IMR-90 (cell line): ENCODE data around the gene ACSL1. TPM values are rescaled to one million over a fixed set of nuclear protein-coding genes. Genes with fewer than 3 reads are reported as not detected.

Source experiments
- ATAC-seq: fragments of 200-7000 bp; cut with Tn5 transposase; 2 replicates; pipeline ENCODE4 v1.9.1; 2020; ENCODE audit warnings: low read depth, mild to moderate bottlenecking, moderate library complexity
- BruUV-seq: library from RNA; stranded (reverse); fragments of 400-500 nt; replicated peaks from 2 replicates; lab custom pipeline; 2021; lab: Mats Ljungman, UMichigan
- CTCF ChIA-PET: fragments of 300-600 bp; formaldehyde crosslinking; extraction: SDS; loops from one replicate; lab custom pipeline; 2021; ENCODE audit warnings: antibody characterized with exemption; lab: Yijun Ruan, JAX
- POLR2A ChIA-PET: fragments of 300-600 bp; sonication (Branson Sonifier 250); formaldehyde crosslinking; loops from one replicate; lab custom pipeline; 2022; ENCODE audit warnings: antibody characterized with exemption; ENCODE audit not compliant: unreplicated experiment; lab: Charles Lee
- DNase-seq: peaks from one replicate; pipeline ENCODE4 v3.0.0; 2013
- H2AFZ ChIP-seq: replicated peaks from 2 replicates; pipeline ENCODE3; 2013; ENCODE audit warnings: low read length, mild to moderate bottlenecking; ENCODE audit not compliant: poor library complexity
- H2AK5ac ChIP-seq: 2 replicates; pipeline ENCODE4 v1.6.1; 2013; ENCODE audit warnings: low read depth, low read length, inconsistent platforms
- H2AK9ac ChIP-seq: replicated peaks from 2 replicates; pipeline ENCODE3; 2013; ENCODE audit warnings: mild to moderate bottlenecking, low read depth, low read length, moderate library complexity; ENCODE audit not compliant: poor library complexity
- H2BK120ac ChIP-seq: 2 replicates; pipeline ENCODE4 v1.6.1; 2013; ENCODE audit warnings: low read depth, low read length, inconsistent platforms
- H2BK15ac ChIP-seq: 3 replicates; pipeline ENCODE4 v1.6.1; 2013; ENCODE audit warnings: low read depth, low read length, inconsistent platforms
- H2BK20ac ChIP-seq: 2 replicates; pipeline ENCODE4 v1.6.1; 2013; ENCODE audit warnings: low read depth, mild to moderate bottlenecking, inconsistent platforms, low read length, moderate library complexity
- H2BK5ac ChIP-seq: 2 replicates; pipeline ENCODE4 v1.6.1; 2013; ENCODE audit warnings: mild to moderate bottlenecking, low read depth, low read length, inconsistent platforms; ENCODE audit not compliant: poor library complexity, severe bottlenecking
- H3K14ac ChIP-seq: replicated peaks from 2 replicates; pipeline ENCODE4 v1.6.1; 2013; ENCODE audit warnings: low read depth, low read length, inconsistent platforms
- H3K18ac ChIP-seq: 2 replicates; pipeline ENCODE4 v1.6.1; 2013; ENCODE audit warnings: low read depth, low read length, control low read depth
- H3K23ac ChIP-seq: 2 replicates; pipeline ENCODE4 v1.6.1; 2013; ENCODE audit warnings: low read depth, low read length, inconsistent platforms
- H3K27ac ChIP-seq: 2 replicates; pipeline ENCODE4 v1.5.1; 2013; ENCODE audit warnings: mild to moderate bottlenecking, control low read depth, low read length; ENCODE audit not compliant: insufficient read depth
- H3K27me3 ChIP-seq: 2 replicates; pipeline ENCODE4 v1.6.1; 2013; ENCODE audit warnings: low read length; ENCODE audit not compliant: control insufficient read depth, insufficient read depth
- H3K36me3 ChIP-seq: 2 replicates; pipeline ENCODE4 v1.6.1; 2013; ENCODE audit warnings: low read length, mixed read lengths; ENCODE audit not compliant: control insufficient read depth, insufficient read depth
- H3K4ac ChIP-seq: 2 replicates; pipeline ENCODE4 v1.6.1; 2013; ENCODE audit warnings: low read depth, low read length, inconsistent platforms
- H3K4me1 ChIP-seq: 2 replicates; pipeline ENCODE4 v1.6.1; 2013; ENCODE audit warnings: low read length, mixed read lengths; ENCODE audit not compliant: control insufficient read depth, insufficient read depth
- H3K4me2 ChIP-seq: 2 replicates; pipeline ENCODE4 v1.6.1; 2013; ENCODE audit warnings: low read depth, mild to moderate bottlenecking, control low read depth, low read length, moderate library complexity
- H3K4me3 ChIP-seq: 2 replicates; pipeline ENCODE4 v1.5.1; 2013; ENCODE audit warnings: low read depth, mild to moderate bottlenecking, control low read depth, low read length, moderate library complexity; ENCODE audit not compliant: insufficient read depth
- H3K56ac ChIP-seq: 2 replicates; pipeline ENCODE4 v1.6.1; 2013; ENCODE audit warnings: low read length, inconsistent platforms; ENCODE audit not compliant: insufficient read depth; ENCODE audit errors: extremely low read depth
- H3K79me1 ChIP-seq, 2 experiments: 2 replicates each; pipeline ENCODE4 v1.6.1; 2013; ENCODE audit warnings: low read length in 2 of 2, inconsistent platforms in 1 of 2, low read depth in 1 of 2
- H3K9ac ChIP-seq: 2 replicates; pipeline ENCODE4 v1.6.1; 2013; ENCODE audit warnings: low read depth, low read length, control low read depth
- H3K9me1 ChIP-seq: 2 replicates; pipeline ENCODE4 v1.6.1; 2013; ENCODE audit warnings: low read length, inconsistent platforms; ENCODE audit not compliant: insufficient read depth
- H3K9me3 ChIP-seq: 2 replicates; pipeline ENCODE4 v1.6.1; 2013; ENCODE audit warnings: low read length; ENCODE audit not compliant: control insufficient read depth, insufficient read depth
- H4K20me1 ChIP-seq: 2 replicates; pipeline ENCODE4 v1.6.1; 2013; ENCODE audit warnings: low read length, inconsistent platforms; ENCODE audit not compliant: insufficient read depth
- H4K5ac ChIP-seq: 2 replicates; pipeline ENCODE4 v1.6.1; 2013; ENCODE audit warnings: mild to moderate bottlenecking, low read depth, low read length, control low read depth
- H4K8ac ChIP-seq, 2 experiments: 2 replicates each; pipeline ENCODE4 v1.6.1; 2013; ENCODE audit warnings: low read depth in 2 of 2, low read length in 2 of 2, control low read depth in 1 of 2, inconsistent platforms in 1 of 2
- H4K91ac ChIP-seq: 2 replicates; pipeline ENCODE4 v1.6.1; 2013; ENCODE audit warnings: low read depth, low read length, inconsistent platforms; ENCODE audit not compliant: insufficient read depth
- CEBPB ChIP-seq: IDR thresholded peaks from 2 replicates; pipeline ENCODE4 v1.6.1; 2012; ENCODE audit warnings: low read depth, low read length, improper control_type of control experiment
- CHD1 ChIP-seq: IDR thresholded peaks from 2 replicates; pipeline ENCODE4 v1.6.1; 2012; ENCODE audit warnings: low read depth, low read length, improper control_type of control experiment
- FOS ChIP-seq: fragments of 150-350 bp; IDR thresholded peaks from 2 replicates; pipeline ENCODE4 v1.6.1; 2016; ENCODE audit warnings: low read depth, low read length
- MXI1 ChIP-seq: IDR thresholded peaks from 2 replicates; pipeline ENCODE4 v1.6.1; 2012; ENCODE audit warnings: low read depth, mild to moderate bottlenecking, low read length, moderate library complexity, borderline replicate concordance
- POLR2A ChIP-seq: IDR thresholded peaks from 2 replicates; pipeline ENCODE4 v1.6.1; 2012; ENCODE audit warnings: mild to moderate bottlenecking, low read depth, low read length
- USF2 ChIP-seq: fragments of 150-350 bp; IDR thresholded peaks from 2 replicates; pipeline ENCODE4 v1.6.1; 2017; ENCODE audit warnings: mild to moderate bottlenecking, antibody characterized with exemption, low read length, low read depth
- WGBS, 2 experiments: methylation state at CpG; one replicate each; pipeline versions ENCODE4 v1.1.5 to v1.1.7; 2013; ENCODE audit warnings: missing lambda C conversion rate in 2 of 2; ENCODE audit not compliant: insufficient read length in 1 of 2; ENCODE audit errors: extremely low coverage in 2 of 2; 5-methylcytosine and 5-hydroxymethylcytosine counted together
- dilution Hi-C: fragments of 300-500 bp; cut with HindIII; formaldehyde crosslinking; loops from one replicate; pipeline ENCODE4 v1.14.3; 2018; ENCODE audit warnings: low sequenced_read_pairs; ENCODE audit not compliant: unreplicated experiment
- in situ Hi-C: fragments of 300-500 bp; cut with MboI; formaldehyde crosslinking; loops from 3 replicates; pipeline ENCODE4 v1.14.3; 2019; ENCODE audit warnings: low sequenced_read_pairs, inconsistent platforms, mixed read lengths
- intact Hi-C: fragments of 100-400 bp; cut with micrococcal nuclease; formaldehyde crosslinking; loops from 2 replicates; pipeline ENCODE4 v1.10.0; 2022
- polyA plus RNA-seq, 3 experiments: library from polyadenylated mRNA; depleted of rRNA; stranded (reverse); fragments of >200 nt; gene quantifications; 2 replicates each; pipeline ENCODE4 v1.2.3, GENCODE V29; 2012; ENCODE audit warnings: low replicate concordance in 1 of 3
- total RNA-seq: library from RNA; depleted of rRNA; stranded (reverse); fragments of >200 nt; gene quantifications from 2 replicates; pipeline ENCODE4 v1.2.3, GENCODE V29; 2012

The ACSL1 gene
- total and polyA plus RNA-seq, 2 of the 4 experiments (the other 2 are of a cell fraction): 14.4 to 26.0 TPM

- POLR2A ChIA-PET: no interaction called here
- Histone ChIP-seq H3K9me1 (no peaks in the 10 kb centered on the region), H3K9ac (no peak overlapping the region), H3K18ac (peak overlapping the region; percentile 47; the same call in 1 of the 2 replicates), H3K79me1 (no peaks in the 10 kb centered on the region), H2BK15ac (no peak overlapping the region), H2AK5ac (no peak overlapping the region), H3K4me2 (no peak overlapping the region), H4K91ac (no peak overlapping the region), H3K4ac (peak overlapping the region; percentile 42; the same call in 1 of the 2 replicates), H3K4me1 (peaks cover 4% of the 10 kb centered on the region; the same call in 1 of the 2 replicates), H3K27ac (no peak overlapping the region), H2BK5ac (no peak overlapping the region), H2BK20ac (no peak overlapping the region), H3K4me3 (no peak overlapping the region), H4K5ac (no peak overlapping the region), H3K23ac (no peak overlapping the region), H3K36me3 (no peaks in the 10 kb centered on the region), H2AFZ (peak overlapping the region; percentile 70), H2AK9ac (no peak overlapping the region), H3K27me3 (no peaks in the 10 kb centered on the region; the same call in 1 of the 2 replicates), H2BK120ac (0 out of 2 replicates have a peak overlapping the region, but pooled peaks have one; percentile 23), H4K8ac (no peak overlapping the region), H3K56ac (no peak overlapping the region), H3K14ac (no peak overlapping the region), H4K20me1 (no peaks in the 10 kb centered on the region), H3K9me3 (no peaks in the 10 kb centered on the region)
- ATAC-seq: no peak
- no peak for DNase-seq
- BruUV-seq: no TSS peak
- dilution Hi-C loops: no loop called here
- CTCF ChIA-PET: interaction anchor here (0.5 to 1.5 kb wide), 3 partner anchors 13 to 348 kb away, joined by 3 to 9 read pairs (median 3); partner anchors contain the start of gene CENPU
- TF ChIP-seq MXI1: no peak
- no peak for TF ChIP-seq CEBPB
- TF ChIP-seq USF2: no peak
- TF ChIP-seq CHD1: no peak
- no peak for TF ChIP-seq POLR2A
- TF ChIP-seq FOS: no peak
- intact Hi-C loops: loop anchor here (2.0 to 5.0 kb wide), 3 partner anchors 80 to 350 kb away; partner anchors contain the start of genes ACSL1, CASP3 and PRIMPOL
- in situ Hi-C loops: loop anchor here (10.0 kb wide), 1 partner anchor 258 kb away; no protein-coding TSS in a partner anchor
- no CpG with 5 or more reads among the region's 4 CpGs for WGBS, 2 experiments
Measured at GRCh38 chr4:184747034-184747830, 78.5 kb downstream of the ACSL1 start.
